ENCODE results near the gene MCCD1.
A peak's percentile ranks its signal among the peaks of the same experiment; 100 is the strongest.

The MCCD1 gene

GRCh38 chr6:31544676-31545075, 15.9 kb downstream of the MCCD1 start:
- DNase-seq: no peak

GRCh38 chr6:31545291-31545690, 16.5 kb downstream of the MCCD1 start:
- DNase-seq: no peak

- DNase-seq: peak; percentile 94
Observed at GRCh38 chr6:31546339-31546957, 17.7 kb downstream of the MCCD1 start, which contains the start of gene ATP6V1G2. Gene ATP6V1G2, minus strand, starts transcription at chr6:31546608. Its CDS starts 49 bp downstream, at chr6:31546559.

DNA sequence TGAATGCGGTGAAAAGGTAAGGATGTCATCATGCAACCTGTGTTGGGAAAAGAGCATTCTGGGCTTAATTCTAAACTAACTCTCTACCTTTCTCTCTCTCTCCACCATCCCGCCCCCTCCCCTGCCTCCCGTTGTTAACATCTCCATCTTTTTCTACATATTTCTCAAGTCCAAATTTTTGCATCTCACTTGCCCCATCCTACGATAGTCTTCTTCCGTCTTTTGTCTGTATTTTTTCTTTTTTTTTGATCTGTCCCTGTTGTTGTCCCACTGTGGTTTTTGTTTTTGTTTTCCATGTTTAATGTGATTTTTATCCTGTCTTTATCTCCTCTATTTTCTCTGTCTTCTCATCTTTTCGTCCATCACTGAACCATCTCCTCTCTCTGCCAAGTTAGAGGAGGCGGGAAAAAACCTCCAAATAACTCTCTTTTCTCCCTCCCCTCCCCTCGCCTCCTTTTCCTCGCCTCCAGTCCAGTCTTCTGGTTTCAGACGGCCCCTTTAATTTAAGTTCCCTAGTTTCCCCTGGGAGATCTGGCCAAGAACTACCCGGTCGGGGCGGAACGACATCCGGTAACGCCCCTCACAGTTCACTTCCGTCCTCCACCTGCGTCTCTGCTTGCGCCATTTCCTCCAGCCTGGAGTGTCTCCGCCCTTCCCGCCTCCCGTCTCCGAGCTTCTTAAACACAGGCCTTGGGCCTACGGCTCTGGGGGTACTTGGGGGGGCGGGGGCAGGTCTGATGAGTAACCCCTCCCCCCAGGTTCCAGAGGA, 18.4 kb downstream of the MCCD1 start, which contains the start of gene NFKBIL1:
NFKBIL1 (plus strand) TSS at position 651 of the 769 bp plus-strand sequence; CDS start at position 738, 87 bp downstream.
- DNase-seq: peak; percentile 93

GRCh38 chr6:31547727-31548543, 19.2 kb downstream of the MCCD1 start:
- no peak for DNase-seq

GRCh38 chr6:31548544-31548873, 19.7 kb downstream of the MCCD1 start:
- no peak for DNase-seq

DNA sequence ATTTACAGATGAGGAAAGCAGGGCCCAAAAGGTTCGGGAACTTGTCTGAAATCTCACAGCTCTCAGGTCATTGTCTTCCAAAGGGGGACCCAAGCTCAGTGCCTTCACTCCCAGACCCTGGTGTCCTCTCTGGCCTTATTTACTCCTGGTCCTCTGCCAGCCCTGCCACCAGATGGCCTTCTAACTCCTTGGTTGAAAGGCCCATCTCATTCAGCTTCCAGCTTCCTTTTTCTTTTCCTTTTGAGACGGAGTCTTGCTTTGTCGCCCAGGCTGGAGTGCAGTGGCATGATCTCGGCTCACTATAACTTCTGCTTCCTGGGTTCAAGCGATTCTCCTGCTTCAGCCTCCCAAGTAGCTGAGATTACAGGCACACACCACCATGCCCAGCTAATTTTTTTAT, 22.6 kb downstream of the MCCD1 start:
- DNase-seq: peak; percentile 72

GRCh38 chr6:31556307-31556706, 27.5 kb downstream of the MCCD1 start:
- DNase-seq: no peak

DNA sequence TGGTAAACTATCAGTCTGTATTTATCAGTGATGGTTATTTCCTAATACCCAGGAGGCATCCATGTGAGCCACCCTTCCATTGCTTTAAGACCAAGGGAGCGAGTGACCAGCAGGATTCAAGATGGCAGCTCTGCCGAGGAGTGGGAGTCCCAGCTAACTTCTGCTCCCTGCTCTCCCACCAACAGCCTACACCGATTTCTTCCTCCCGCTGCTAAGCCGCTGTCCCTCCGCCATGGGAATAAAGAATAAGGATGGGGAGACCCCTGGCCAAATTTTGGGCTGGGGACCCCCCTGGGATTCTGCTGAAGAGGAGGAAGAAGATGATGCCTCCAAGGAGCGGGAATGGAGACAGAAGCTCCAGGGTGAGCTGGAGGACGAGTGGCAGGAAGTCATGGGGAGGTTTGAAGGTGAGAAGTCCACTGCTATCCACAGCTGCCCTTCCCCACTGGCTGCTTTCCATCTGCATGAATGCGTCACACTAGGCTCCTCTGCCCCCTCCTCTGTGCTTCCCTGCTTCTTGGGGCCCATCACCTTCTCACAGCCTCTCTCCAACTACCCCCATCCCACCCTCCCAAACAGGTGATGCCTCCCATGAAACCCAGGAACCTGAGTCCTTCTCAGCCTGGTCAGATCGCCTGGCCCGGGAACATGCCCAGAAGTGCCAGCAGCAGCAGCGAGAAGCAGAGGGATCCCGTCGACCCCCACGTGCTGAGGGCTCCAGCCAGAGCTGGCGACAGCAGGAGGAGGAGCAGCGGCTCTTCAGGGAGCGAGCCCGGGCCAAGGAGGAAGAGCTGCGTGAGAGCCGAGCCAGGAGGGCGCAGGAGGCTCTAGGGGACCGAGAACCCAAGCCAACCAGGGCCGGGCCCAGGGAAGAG, 28.9 kb downstream of the MCCD1 start:
- DNase-seq: no peak

DNA sequence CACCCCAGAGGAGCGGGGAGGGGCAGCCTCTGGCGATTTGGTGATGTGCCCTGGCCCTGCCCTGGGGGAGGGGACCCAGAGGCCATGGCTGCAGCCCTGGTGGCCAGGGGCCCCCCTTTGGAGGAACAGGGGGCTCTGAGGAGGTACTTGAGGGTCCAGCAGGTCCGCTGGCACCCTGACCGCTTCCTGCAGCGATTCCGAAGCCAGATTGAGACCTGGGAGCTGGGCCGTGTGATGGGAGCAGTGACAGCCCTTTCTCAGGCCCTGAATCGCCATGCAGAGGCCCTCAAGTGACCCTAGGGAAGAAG, 29.5 kb downstream of the MCCD1 start:
- no peak for DNase-seq

DNA sequence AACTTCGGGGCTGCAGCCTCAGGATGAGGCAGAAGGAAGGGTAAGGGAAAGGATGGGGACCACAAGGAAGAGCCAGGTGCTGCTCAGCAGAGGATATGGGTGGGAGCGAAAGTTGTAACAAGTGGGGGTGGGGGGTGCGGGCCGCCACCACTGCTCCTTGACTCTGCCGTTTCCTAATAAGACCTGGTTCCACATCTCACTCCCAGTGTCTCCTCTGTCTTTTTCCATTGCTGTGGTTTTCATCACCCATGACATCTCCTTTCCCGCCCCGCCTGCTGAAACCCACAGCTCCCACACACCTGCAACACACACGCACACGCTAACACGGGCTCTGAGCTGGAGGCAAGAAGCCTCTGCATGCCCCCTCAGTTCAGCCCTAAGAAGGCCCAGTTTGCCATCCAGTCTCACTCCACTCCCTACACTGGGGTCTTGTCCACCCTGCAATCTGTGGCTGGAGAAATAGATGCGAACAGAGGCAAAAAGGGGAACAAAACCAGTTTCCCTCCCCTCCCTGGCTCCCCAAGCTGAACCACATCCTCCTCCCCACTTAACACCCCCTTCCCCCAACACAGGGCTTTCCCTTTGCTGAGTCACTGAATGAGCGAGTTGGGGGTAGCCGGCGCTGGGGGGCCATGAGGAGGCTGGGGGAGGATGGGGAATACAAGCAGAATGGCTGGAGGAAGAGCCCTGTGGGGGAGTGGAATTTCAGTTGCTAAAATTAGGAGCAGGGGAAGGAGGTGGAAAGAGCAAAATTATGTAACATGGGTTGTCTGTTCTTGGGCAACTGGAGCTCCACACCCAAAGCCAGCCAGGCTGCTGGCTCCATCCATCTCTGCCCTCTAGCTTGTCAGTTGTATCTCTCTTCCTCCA, 30.1 kb downstream of the MCCD1 start:
- peak; percentile 77 for DNase-seq

DNA sequence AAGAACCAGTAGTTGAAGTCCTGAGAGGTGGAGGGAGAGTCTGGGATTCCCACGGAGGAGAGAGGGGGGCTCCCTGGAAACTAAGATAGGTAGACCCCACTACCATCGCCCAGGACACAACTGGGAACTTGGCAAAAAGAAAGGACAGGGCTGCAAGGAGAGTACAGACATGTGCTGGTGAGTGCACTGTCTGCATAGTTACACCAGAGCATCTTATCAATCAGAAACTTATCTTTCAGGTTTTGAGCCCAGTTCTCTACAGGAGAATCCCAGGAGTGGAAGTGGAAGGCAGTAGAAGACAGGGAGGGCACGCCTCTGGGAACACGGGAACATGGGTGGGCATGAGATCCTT, 30.8 kb downstream of the MCCD1 start:
- DNase-seq: no peak

GRCh38 chr6:31559958-31560696, 31.4 kb downstream of the MCCD1 start:
- DNase-seq: peak; percentile 72

GRCh38 chr6:31560697-31561058, 31.9 kb downstream of the MCCD1 start:
- no peak for DNase-seq

GRCh38 chr6:31567531-31568370, 39.0 kb downstream of the MCCD1 start:
- DNase-seq: peak; percentile 60

GRCh38 chr6:31568537-31568961, 39.8 kb downstream of the MCCD1 start:
- peak; percentile 75 for DNase-seq

DNA sequence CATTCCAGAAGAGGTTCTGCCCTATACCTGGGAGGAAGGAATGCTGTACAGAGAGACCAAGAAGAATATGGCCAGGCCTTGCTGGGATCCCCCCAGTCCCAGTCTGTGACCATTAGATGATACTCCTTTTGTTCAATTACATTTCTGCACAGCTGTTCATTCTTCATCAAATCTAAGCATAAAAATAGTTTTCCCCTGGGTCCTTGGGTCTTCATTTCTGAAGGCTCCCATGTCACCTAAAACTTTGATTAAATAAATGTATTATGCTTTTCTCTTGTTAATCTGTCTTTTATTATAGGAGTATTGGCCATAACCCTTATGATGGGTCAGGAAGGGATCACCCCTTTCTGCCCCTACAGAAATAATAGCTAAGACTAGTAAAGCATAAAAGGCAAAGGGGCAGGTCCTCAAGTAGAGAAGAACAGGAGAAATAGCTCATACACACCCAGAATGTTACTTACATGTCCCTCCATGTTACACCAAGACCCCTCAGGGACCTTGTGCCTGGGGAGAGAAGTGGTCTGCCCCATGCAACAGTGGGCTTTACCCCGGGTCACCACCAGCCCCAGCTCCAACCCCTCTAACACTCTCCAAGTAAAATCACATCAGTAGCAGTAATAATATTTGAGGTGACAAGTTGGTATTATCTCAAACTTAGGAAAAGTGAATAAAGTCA, 41.2 kb downstream of the MCCD1 start:
- no peak for DNase-seq

DNA sequence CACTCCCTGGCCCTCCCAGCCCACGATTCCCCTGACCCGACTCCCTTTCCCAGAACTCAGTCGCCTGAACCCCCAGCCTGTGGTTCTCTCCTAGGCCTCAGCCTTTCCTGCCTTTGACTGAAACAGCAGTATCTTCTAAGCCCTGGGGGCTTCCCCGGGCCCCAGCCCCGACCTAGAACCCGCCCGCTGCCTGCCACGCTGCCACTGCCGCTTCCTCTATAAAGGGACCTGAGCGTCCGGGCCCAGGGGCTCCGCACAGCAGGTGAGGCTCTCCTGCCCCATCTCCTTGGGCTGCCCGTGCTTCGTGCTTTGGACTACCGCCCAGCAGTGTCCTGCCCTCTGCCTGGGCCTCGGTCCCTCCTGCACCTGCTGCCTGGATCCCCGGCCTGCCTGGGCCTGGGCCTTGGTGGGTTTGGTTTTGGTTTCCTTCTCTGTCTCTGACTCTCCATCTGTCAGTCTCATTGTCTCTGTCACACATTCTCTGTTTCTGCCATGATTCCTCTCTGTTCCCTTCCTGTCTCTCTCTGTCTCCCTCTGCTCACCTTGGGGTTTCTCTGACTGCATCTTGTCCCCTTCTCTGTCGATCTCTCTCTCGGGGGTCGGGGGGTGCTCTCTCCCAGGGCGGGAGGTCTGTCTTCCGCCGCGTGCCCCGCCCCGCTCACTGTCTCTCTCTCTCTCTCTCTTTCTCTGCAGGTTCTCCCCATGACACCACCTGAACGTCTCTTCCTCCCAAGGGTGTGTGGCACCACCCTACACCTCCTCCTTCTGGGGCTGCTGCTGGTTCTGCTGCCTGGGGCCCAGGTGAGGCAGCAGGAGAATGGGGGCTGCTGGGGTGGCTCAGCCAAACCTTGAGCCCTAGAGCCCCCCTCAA, 43.5 kb downstream of the MCCD1 start, which contains the start of gene LTA:
LTA (plus strand) TSS at position 249 of the 871 bp plus-strand sequence; CDS start at position 703, 454 bp downstream.
- peak; percentile 88 for DNase-seq

Measured in stimulated activated CD8-positive, alpha-beta memory T cell treated with anti-CD3 and anti-CD28 coated beads, Interleukin-4, amount 100 ng/mL, for 48 hours (primary cell).